Measurements from ENCODE around the gene UPK1A.

Gene UPK1A

DNA sequence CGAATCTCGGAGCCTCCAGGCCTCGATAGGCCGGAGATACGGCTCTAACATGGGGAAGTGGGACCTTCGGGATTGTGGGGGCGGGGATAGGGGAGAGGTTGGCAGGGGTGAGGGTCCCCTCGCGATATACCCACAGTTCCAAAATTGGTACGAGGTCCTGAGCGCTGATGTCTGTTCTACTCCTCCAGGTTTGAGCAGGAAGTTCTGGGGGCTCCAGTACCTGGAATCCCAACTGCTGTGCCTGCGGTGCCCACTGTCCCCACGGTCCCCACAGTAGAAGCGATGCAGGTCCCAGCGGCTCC lies 37.0 kb upstream of the UPK1A start:
- no peaks in the 10 kb centered on the region for H3K36me3 ChIP-seq (ENCODE audit: control insufficient read depth, insufficient read depth, low read length)
- no peaks in the 10 kb centered on the region for H3K27me3 ChIP-seq (ENCODE audit: control insufficient read depth, insufficient read depth, low read length)
- H3K27ac ChIP-seq, result peak overlapping the region; percentile 67
- H3K4me3 ChIP-seq (ENCODE audit: low read depth, low read length), result peak overlapping the region; percentile 97
- TF ChIP-seq, protein P1, sequence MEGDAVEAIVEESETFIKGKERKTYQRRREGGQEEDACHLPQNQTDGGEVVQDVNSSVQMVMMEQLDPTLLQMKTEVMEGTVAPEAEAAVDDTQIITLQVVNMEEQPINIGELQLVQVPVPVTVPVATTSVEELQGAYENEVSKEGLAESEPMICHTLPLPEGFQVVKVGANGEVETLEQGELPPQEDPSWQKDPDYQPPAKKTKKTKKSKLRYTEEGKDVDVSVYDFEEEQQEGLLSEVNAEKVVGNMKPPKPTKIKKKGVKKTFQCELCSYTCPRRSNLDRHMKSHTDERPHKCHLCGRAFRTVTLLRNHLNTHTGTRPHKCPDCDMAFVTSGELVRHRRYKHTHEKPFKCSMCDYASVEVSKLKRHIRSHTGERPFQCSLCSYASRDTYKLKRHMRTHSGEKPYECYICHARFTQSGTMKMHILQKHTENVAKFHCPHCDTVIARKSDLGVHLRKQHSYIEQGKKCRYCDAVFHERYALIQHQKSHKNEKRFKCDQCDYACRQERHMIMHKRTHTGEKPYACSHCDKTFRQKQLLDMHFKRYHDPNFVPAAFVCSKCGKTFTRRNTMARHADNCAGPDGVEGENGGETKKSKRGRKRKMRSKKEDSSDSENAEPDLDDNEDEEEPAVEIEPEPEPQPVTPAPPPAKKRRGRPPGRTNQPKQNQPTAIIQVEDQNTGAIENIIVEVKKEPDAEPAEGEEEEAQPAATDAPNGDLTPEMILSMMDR (IDR thresholded peaks at IDR 0.05), result no peak
- peak overlapping the region; percentile 78 for H2AFZ ChIP-seq
- no peaks in the 10 kb centered on the region for H3K4me1 ChIP-seq
- H3K9me3 ChIP-seq (ENCODE audit: control insufficient read depth, low read length), result no peaks in the 10 kb centered on the region
- peak overlapping the region; percentile 87 for H3K4me2 ChIP-seq (ENCODE audit: low read length)
- peaks cover 3% of the 10 kb centered on the region for H3K79me2 ChIP-seq
- H3K9ac ChIP-seq, result peak overlapping the region; percentile 64

DNA sequence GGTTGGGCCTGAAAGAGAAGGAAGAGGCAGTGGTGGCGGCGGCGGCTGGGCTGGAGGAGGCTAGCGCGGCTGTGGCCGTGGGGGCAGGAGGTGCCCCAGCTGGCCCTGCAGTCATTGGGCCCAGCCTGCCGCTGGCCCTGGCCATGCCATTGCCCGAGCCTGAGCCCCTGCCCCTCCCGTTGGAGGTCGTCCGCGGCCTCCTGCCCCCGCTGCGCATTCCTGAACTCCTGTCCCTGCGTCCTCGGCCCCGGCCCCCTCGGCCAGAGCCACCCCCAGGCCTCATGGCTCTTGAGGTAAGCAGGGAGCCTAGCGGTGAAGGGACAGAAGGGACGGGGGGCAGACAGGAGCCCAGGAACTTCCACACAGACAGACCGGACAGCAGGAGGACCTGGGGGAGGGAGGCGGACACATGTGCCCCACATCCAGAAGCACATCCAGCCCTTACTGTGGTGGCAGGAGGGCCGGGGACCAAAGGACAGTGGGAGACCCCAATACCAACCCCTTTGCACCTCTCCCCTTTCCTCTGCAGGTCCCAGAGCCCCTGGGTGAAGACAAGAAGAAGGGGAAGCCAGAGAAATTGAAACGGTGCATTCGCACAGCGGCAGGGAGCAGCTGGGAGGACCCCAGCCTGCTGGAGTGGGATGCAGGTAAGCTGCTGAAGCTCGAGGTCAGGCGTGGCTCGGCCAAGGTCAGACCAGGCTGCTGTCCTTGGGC lies 32.4 kb upstream of the UPK1A start:
- no peaks in the 10 kb centered on the region for H3K9me3 ChIP-seq (ENCODE audit: control insufficient read depth, low read length)
- H3K27me3 ChIP-seq (ENCODE audit: control insufficient read depth, insufficient read depth, low read length), result no peaks in the 10 kb centered on the region
- no peak overlapping the region for H3K4me3 ChIP-seq (ENCODE audit: low read depth, low read length)
- no peak overlapping the region for H3K27ac ChIP-seq
- TF ChIP-seq, protein P1 (IDR thresholded peaks at IDR 0.05), result no peak
- H3K36me3 ChIP-seq (ENCODE audit: control insufficient read depth, insufficient read depth, low read length), result no peaks in the 10 kb centered on the region
- H3K79me2 ChIP-seq, result peaks cover 3% of the 10 kb centered on the region
- no peak overlapping the region for H2AFZ ChIP-seq
- H3K9ac ChIP-seq, result no peak overlapping the region
- no peaks in the 10 kb centered on the region for H3K4me1 ChIP-seq
- no peak overlapping the region for H3K4me2 ChIP-seq (ENCODE audit: low read length)

DNA sequence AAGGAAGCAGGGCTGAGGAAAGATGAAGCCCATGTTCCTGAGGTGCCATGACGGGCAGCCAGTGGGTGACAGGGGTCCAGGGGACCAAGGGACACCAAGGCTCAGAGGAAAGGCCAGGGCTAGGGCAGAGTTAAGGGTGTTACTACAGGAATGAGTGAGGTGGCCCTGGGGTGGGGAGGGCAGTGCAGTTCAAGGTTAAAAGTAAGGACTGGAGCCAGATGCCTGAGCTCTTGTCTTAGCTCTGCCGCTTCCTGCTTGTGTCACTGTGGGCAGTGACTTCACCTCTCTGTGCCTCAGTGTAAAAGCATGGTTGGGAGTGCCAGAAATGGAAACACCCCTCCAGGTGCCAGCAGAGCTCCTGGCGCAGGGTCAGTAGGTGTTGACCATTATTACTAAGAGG lies 29.7 kb upstream of the UPK1A start:
- no peaks in the 10 kb centered on the region for H3K27me3 ChIP-seq (ENCODE audit: control insufficient read depth, insufficient read depth, low read length)
- no peaks in the 10 kb centered on the region for H3K9me3 ChIP-seq (ENCODE audit: control insufficient read depth, low read length)
- no peak overlapping the region for H3K9ac ChIP-seq
- no peaks in the 10 kb centered on the region for H3K4me1 ChIP-seq
- no peaks in the 10 kb centered on the region for H3K36me3 ChIP-seq (ENCODE audit: control insufficient read depth, insufficient read depth, low read length)
- H3K4me3 ChIP-seq (ENCODE audit: low read depth, low read length), result no peak overlapping the region
- H3K4me2 ChIP-seq (ENCODE audit: low read length), result no peak overlapping the region
- TF ChIP-seq, protein P1 (IDR thresholded peaks at IDR 0.05), result no peak
- no peak overlapping the region for H3K27ac ChIP-seq
- no peak overlapping the region for H2AFZ ChIP-seq
- H3K79me2 ChIP-seq, result no peaks in the 10 kb centered on the region

DNA sequence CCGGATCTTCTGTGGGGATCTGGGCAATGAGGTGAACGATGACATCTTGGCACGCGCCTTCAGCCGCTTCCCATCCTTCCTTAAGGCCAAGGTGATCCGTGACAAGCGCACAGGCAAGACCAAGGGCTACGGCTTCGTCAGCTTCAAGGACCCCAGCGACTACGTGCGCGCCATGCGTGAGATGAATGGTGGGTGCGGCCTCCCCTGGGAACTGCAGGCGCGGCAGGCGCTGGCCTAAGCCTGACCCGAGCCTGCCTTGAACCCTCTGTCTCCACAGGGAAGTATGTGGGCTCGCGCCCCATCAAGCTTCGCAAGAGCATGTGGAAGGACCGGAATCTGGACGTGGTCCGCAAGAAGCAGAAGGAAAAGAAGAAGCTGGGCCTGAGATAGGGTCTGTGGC lies 29.2 kb upstream of the UPK1A start:
- H3K4me1 ChIP-seq, result no peaks in the 10 kb centered on the region
- H3K9me3 ChIP-seq (ENCODE audit: control insufficient read depth, low read length), result no peaks in the 10 kb centered on the region
- H3K9ac ChIP-seq, result no peak overlapping the region
- TF ChIP-seq, protein P1 (IDR thresholded peaks at IDR 0.05), result no peak
- no peak overlapping the region for H3K4me3 ChIP-seq (ENCODE audit: low read depth, low read length)
- H2AFZ ChIP-seq, result no peak overlapping the region
- H3K36me3 ChIP-seq (ENCODE audit: control insufficient read depth, insufficient read depth, low read length), result no peaks in the 10 kb centered on the region
- H3K79me2 ChIP-seq, result no peaks in the 10 kb centered on the region
- H3K4me2 ChIP-seq (ENCODE audit: low read length), result no peak overlapping the region
- no peak overlapping the region for H3K27ac ChIP-seq
- no peaks in the 10 kb centered on the region for H3K27me3 ChIP-seq (ENCODE audit: control insufficient read depth, insufficient read depth, low read length)

DNA sequence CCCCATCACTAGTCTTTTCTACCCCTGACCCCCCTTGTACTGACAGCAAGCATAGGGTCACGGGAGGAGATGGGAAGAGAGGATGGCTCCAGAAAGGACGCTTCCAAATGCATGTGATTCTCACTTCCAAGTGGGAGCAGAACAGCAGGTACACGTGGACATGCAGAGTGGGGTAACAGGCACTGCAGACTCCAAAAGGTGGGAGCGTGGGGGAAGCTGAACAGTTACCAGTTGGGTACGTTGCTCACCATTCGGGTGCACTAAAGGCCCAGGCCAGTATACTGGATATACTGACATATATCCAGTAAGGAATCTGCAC lies 27.0 kb upstream of the UPK1A start:
- Histone ChIP-seq H3K9ac (no peak overlapping the region), H3K4me1 (no peaks in the 10 kb centered on the region), H3K79me2 (no peaks in the 10 kb centered on the region), H3K36me3 (ENCODE audit: control insufficient read depth, insufficient read depth, low read length) (no peaks in the 10 kb centered on the region), H3K27ac (peak overlapping the region; percentile 31), H3K27me3 (ENCODE audit: control insufficient read depth, insufficient read depth, low read length) (no peaks in the 10 kb centered on the region), H3K9me3 (ENCODE audit: control insufficient read depth, low read length) (no peaks in the 10 kb centered on the region), H3K4me3 (ENCODE audit: low read depth, low read length) (no peak overlapping the region), H3K4me2 (ENCODE audit: low read length) (no peak overlapping the region), H2AFZ (no peak overlapping the region)
- TF ChIP-seq, protein P1 (IDR thresholded peaks at IDR 0.05), result no peak

All from parathyroid adenoma (tissue), 2 donors.